Left hindlimb (tissue), 1 donor: Measurements from ENCODE around the gene IBA57.

Experiments
- DNase-seq: peaks from one replicate; pipeline ENCODE4 v3.0.0-alpha.2; 2018

Gene IBA57

DNA sequence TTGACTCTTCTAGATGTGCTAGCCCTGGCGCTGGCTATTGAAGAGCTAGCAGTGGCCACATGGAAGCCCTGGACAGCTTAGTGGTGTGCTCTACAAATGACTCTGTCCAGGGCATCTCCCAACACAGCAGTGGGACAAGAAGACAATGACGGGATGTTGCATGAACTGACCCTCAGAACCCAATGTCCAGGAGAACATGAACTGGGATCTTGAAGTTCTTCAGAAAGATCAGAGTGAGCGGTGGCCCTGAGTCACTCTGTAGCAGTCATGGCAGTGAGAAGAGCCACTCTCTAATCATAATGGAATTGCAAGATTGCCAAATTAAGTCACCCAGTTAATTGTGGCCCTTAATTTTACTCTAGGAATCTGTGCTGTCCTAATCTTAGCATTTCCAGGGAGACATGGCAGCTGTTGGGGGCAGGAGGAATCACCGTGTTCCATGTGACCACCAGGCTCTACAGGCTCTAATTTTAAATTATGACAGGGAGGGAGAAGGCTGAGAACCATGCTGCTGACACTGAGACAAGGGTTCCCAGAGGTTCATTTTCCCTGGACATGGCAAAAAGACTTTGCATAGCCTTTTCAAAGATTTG lies 32.0 kb downstream of the IBA57 start:
- no peak for DNase-seq

DNA sequence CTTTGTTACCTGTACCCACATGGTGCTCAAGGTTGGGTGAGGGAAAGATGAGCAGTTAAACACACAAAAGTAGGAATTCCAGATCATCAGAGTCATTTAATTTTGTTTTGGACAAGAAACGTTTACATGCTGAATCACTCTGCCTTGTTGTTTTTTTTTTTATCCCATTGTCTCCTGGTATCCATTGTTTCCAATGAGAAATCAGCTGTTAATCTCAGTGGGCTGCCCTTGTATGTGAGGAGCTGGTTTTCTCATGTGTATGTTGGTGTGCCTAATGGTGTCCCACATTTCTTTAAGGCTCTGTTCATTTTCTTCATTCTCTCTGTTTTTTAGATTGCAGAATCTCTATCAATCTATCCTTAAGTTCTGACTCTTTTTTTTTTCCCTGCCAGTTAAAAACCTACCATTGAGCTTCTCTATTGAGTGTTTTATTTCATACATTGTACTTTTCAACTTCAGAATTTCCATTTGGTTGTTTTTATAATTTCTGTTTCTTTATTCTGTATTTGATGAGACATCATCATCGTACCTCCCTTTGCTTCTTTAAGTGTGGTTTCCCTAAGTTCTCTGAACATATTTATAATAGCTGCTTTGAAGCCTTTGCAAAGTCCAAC lies 33.5 kb downstream of the IBA57 start:
- DNase-seq: no peak

DNA sequence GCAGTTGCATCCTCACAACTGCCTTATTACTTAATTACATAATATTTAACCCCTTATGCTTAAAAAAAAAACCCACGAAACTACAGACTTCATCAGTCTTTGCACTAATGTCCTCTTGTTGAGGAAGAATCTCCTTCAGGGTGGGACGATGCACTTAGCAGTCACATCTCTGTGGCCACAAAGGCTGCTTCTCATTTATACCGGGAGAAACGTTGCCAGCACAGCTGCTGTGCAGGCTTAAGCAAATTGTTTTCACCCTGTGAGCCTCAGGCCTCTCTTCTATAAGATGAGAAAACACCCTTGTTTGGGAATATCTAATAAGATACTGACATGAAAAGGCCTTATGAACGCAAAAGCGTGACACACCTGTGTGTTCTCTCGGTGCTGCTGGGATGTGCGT lies 39.4 kb downstream of the IBA57 start:
- no peak for DNase-seq

DNA sequence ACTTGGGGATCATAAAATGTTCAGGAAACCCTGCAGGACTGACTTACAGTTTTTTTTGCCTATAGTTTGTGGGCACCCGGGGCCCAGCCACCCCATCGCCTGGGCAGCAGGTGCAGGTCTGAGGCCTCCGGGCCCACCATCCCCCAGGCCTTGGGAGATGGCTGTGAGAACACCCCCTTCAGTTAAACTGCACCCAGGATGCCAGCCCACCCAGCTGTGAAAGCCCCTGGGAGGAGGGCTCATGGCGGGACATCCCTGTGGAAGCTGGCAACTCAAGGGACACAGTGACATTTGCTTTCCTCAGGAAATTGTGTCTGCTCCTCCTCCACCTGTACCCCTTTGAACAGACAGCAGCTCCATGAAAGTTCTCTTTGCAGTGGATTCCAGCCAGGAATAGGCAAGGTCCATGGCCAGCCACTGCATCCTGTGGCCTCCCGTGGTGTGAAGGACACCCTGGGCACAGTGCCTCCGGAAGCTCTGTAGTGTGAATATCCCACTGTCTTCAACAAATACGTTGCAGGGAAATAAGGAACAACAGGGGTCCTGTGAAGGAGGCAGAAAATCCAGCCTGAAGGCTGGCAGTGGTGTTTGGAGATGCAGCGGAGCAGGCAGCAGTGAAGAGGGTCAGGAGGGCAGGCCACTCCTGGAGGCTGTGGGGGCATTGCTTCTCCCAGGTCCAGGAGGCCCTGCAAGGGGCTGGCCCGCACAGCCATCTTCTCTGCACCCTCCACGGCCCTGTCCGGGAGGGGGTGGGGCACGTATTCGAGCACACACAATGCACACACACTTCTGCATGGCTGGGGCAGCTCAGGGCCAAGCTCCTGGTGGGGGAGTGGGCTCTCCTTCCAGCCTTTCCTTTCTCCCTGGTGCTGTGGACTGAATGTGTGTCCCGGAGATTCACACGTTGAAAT lies 40.2 kb downstream of the IBA57 start:
- DNase-seq: no peak

DNA sequence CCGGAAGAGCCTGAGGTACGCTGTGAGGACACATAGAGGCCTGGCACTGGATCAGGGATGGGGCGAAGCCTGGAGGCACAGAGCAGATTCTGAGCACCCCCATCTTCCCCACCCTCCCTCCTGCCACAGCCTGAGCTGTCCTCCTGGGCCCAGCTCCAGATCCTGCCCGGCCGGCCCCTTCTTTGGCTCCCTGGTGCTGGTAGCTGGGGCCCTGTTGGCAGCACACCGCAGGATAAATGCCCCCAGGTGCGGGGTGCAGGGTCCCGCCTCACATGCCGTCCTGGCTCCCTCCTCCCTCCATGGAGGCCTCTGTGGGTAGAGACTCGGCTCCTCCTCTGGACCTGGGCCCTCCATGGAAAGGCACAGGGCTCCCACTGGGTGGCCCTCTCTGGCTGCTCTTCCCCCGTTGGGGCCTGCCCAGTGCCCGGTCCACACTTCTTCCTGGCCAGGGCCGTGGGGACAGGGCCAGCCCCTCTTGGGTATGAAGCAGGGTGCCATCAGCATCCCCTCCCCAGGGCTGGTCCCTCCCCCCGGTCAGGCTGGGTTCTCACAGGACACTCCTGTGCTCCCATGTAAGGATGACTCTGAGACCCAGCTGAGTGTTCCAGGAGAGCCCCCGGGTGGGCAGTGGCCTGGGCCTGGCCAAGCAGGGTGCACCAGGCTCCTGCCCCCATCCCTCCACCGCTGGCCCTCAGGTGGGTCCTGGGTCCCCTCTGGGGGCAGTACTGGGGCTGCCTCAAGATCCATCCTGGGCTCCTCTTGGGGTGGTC lies 41.2 kb downstream of the IBA57 start:
- DNase-seq: peak; percentile 55

DNA sequence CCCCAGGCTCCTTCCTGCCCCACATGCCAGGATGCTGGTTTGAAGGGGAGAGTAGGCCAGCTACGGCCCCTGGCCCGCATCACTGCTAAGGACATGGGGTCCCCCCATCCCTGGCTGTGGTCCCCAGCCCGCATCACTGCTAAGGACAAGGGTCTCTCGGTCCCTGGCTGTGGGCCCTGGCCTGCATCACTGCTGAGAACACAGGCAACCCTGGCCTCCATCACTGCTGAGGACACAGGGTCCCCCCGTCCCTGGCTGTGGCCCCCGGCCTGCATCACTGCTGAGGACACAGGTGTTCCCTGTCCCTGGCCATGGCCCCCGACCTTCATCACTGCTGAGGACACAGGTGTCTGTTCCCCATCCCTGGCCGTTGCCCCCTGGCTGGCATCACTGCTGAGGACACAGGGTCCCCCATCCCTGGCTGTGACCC lies 41.8 kb downstream of the IBA57 start:
- no peak for DNase-seq

DNA sequence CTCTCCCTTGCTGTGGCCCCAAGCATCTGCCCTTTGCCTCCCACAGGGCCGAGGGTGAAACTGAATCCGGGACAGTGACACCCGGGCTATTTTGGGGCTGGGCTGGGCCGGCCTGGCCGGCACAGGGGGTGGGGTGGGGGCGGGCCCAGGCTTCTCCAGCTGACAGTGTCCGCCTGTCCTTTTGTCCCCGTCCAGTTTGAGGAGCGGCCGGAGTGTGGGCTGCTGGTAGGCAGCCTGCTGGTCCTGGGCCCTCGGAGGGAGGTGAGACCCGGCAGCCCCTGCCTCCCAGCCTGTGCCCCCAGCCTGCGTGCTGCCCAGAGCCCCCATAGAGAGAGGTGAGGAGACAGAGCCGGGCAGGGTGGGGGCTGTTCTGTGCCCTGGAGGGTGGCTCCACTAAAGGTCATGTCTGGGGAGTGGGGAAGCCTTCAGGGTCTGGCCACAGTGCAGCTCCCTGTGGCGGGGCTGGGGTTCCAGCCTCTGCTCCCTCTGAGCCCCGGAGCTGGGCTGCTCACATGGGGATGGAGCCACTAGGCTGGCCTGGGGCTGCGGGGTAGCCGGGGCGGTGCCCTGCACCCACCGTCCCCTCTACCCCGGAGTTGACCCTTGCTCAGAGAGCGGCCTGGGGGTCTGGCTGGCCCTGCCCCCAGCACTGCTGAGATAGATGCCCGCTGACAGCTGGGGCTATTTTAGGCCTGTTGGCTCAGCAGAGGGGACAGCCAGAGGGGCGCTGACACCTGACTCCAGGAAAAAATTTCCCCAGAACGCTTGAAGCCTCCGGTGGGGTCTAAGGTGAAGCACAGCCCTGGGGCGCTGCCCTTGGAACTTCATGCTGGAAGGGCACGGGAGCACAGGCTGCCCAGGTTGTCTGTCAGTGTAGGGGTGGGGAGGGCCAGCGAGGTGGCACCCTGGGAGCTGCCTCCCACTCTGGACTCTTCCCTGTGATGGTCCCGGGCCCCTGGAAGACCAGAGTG lies 42.5 kb downstream of the IBA57 start, which contains the start of gene OBSCN:
Gene OBSCN (plus strand): TSS at position 194 of the 971 bp plus-strand sequence. CDS start 3,740 bp downstream, outside the sequence.
- DNase-seq: no peak

DNA sequence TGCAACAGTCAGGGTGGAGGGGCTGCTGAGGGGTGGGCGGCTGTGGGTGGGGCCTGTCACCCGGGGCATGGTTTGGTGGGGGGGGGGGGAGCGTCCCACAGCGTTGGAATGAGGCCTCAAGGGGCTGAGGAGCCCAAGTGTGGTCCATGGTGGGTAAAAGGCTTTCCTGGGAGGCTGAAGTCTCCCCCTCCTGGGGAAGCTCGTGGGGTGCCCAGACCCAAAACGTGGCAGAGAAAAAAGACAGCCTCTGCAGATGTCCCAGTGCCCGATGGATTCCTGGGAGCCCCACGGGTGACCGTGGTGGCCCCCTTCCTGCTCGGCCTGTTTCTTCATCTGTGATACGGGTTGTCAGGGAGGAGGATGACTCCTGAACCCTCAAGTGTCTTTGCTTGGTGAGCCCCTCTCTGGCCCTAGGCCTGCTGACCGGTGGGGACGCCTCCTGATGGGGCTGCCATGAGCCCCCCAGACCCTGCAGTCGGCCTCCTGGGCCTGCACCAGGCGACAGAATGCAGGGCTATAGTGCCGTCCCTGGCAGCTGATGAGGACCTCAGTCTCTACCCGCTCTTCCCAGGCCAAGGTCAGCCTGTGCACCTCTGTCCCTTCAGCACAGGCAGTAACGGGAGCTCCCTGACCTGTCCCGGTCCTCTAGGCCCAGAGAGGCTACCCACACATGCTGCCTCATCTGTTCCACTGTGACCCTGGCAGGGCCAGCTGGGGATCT lies 43.4 kb downstream of the IBA57 start:
- DNase-seq: no peak

DNA sequence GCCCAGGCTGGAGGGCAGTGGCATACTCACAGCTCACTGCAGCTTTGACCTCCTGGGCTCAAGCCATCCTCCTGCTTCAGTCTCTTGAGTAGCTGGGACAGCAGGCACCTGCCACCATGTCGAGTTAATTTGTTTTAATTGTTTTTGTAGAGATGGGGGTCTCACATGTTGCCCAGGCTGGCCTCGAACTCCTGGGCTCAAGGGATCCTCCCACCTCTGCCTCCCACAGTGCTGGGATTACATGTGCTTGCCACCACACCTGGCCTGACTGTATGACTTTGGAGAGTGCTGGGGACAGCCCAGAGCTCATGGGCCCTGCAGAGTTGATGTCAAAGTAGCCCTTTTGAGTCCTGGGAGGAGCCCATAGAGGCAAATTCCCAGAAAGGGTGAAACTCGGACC lies 44.1 kb downstream of the IBA57 start:
- DNase-seq: no peak

DNA sequence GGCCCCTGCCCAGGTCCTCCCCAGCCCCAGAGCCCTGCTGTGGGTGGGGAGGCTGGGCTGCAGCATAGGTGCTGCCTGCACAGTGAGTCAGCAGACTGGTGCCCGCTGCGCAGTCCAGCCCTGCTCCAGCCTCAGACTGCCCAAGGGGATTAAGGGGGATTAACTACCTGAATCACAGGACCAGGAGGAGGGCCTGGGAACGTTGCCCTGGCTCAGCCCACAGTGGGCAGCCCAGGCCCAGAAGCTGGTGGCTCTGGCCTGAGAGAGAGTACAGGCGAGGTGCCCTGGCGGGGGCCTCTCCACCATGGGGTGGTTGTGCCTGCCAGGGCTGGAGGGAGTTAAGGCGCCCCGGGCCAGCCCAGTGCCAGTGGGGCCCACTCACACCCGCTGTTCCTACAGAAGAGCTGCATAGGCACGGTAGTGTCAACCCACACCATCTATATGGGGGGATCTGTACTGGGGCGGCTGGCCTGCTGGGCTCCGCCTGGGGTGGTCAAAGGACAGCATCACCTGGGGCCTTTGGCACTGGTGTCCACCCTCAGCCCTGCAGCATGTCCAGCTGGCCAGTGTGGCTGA lies 44.6 kb downstream of the IBA57 start:
- no peak for DNase-seq

DNA sequence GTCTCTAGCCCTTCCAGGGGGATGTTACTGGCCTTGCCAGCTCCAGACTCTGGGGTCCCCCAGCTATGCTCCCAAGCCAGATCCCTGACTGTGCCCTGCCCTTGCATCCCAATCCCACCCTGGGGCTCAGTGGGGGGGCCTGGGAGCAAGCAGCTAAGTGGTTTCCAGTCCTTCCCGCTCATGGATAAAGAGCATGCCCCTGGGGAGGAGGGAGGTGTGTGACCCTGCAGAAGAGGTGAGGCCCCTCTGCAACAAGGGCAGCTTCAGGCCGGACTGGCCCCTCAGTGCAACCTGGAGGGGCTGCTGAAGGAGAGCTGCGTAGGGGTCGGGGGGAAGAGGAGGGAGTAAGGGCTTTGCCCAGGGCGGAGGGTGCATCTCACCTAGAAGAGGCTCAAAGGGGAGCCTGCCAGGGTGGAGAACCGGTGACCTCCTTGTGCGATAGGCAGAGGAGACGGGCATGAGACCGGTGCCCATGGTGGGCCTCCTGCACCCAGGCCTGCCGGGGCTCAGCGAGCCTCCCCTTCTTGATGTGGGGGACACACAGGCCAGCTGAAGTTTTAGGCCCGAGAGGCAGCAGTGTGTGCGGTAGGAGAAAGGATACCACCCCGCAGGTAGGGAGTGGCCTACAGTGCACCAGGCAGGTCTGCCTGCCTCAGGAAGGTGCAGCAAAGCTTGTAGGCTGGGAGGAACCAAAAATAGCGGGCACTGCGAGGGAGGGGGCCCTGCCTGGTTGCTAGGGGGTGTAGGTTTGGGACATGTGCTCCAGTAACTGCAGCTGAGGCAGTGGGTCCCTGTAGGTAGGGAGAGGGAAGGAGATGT lies 45.3 kb downstream of the IBA57 start:
- no peak for DNase-seq

DNA sequence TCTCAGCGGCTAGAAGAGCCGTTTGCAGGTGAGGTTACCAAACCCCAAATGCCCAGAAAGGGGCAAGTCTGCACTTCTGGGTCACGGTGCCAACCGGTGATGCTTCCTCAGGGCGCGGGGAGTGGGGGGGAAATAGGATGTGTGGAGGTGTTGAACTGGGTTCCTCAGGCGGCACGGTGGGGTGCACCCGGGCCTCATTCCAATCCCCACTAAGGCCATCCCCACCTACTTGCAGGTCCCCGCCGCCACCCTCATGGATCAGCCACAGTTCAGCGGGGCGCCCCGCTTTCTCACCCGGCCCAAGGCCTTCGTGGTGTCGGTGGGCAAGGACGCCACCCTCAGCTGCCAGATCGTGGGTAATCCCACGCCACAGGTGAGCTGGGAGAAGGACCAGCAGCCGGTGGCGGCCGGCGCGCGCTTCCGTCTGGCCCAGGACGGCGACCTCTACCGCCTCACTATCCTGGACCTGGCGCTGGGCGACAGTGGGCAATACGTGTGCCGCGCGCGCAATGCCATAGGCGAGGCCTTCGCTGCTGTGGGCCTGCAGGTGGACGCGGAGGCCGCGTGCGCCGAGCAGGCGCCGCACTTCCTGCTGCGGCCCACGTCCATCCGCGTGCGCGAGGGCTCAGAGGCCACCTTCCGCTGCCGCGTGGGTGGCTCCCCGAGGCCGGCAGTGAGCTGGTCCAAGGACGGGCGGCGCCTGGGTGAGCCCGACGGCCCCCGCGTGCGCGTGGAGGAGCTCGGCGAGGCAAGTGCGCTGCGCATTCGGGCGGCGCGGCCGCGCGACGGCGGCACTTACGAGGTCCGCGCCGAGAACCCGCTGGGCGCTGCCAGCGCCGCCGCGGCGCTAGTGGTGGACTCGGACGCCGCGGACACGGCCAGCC lies 46.2 kb downstream of the IBA57 start:
- no peak for DNase-seq

DNA sequence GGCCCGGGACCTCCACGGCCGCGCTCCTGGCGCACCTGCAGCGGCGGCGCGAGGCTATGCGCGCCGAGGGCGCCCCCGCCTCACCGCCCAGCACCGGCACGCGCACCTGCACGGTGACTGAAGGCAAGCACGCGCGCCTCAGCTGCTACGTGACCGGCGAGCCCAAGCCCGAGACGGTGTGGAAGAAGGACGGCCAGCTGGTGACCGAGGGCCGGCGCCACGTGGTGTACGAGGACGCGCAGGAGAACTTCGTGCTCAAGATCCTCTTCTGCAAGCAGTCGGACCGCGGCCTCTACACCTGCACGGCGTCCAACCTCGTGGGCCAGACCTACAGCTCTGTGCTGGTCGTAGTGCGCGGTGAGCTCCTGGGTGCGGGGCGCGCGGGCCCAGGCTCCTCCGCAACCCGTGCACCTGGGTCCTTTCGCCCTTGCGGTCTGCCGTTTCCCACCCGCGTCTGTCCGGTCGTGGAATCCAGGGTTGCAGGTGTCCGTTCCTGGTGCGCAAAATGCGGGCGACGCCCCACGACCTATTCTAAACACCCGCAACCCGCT lies 46.9 kb downstream of the IBA57 start:
- DNase-seq: no peak

DNA sequence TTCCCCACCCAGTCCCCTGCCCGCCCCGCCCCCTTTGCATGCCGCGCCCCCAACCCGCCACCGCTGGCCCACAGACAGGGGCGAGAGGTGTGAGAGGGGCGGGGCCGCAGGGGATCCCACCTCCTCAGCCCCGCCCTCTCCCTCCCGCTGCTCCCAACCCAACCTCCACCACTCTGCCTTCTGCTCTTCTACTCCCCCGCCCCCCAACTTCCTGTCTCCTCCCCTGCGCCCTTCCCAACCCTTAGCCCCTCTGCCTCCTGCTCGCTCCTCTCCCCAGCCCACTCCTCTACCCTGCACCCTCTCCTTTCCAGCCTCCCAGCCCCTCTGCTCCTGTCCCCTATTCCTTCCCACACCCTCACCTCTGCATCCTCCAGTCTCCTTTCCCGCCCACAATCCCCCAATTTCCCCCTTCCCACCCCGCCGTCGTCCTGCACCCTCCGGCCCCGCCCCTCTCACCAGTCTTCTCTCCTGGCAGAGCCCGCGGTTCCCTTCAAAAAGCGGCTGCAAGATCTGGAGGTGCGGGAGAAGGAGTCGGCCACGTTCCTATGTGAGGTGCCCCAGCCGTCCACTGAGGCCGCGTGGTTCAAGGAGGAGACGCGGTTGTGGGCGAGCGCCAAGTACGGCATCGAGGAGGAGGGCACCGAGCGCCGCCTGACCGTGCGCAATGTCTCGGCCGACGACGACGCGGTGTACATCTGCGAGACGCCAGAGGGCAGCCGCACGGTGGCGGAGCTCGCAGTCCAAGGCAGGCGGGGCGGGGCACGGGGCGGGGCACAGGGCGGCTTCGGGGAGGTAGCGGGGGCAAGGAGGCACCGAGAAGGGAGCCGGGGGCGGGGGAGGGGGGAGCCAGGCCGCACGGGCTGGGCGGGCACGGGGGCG lies 47.6 kb downstream of the IBA57 start:
- DNase-seq: peak; percentile 90

DNA sequence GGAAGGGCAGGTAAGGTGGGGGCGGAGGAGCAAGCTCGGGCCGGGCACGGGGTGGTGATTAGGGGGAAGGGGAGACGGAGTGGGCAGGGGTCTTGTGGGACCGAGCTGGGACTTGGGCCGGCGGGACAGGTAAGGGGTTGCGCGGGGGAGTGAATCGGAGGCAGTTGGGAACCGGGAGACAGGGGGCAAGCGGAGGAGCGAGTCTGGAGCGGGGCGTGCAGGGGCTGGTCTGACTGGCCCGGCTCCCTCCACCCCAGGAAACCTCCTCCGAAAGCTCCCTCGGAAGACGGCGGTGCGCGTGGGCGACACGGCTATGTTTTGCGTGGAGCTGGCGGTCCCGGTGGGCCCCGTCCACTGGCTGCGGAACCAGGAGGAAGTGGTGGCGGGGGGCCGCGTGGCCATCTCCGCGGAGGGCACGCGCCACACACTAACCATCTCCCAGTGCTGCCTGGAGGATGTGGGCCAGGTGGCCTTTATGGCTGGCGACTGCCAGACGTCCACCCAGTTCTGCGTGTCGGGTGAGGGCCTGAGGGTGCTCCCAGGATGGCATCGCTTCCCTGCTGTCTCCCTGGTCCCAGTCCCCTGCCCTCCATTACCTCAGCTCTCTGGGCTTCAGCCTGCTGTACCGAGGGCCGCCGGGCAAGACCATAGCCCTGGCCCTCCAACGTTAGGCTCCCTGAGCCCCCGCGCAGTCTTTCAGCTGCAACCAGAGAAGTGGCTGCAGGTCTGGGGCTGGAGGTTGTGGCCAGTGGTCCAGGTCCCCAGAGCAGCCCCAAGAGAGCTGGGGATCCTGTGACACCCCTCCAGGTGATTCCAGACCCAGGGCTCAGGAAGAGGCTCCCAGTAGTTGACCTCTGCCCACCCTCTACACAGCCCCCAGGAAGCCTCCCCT lies 48.6 kb downstream of the IBA57 start:
- DNase-seq: no peak
